GM19395 (cell line): ENCODE measurements around the gene NRF1.

Experiments used
- ATAC-seq: cut with Tn5 transposase; IDR thresholded peaks from one replicate; pipeline ENCODE4 v1.9.1; 2021; ENCODE audit warnings: mild to moderate bottlenecking, moderate library complexity; ENCODE audit not compliant: unreplicated experiment

The NRF1 gene

GRCh38 chr7:129676017-129676897 is 64.7 kb downstream of the NRF1 start:
- ATAC-seq, result no peak

DNA sequence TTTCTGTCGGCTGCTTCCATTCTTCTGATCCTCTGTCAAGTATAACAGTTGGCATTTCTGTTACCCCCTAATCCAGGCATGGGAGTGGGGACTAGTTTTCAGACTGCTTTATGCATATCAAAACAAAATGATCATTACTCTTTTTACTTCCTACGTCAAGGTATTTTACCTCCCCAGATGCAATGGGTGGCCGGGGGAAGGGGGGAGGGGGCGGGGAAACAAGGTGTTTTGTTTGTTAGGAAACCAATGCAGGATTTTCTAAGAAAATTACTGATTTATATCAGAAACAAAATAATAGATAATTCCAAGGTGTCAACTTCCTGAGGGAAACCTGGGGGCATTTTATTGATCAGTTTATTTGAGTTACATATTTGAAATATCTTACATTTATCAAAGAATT is 66.3 kb downstream of the NRF1 start:
- ATAC-seq, result no peak

GRCh38 chr7:129678606-129679005 is 67.1 kb downstream of the NRF1 start:
- ATAC-seq, result no peak

GRCh38 chr7:129680400-129680799 is 68.9 kb downstream of the NRF1 start:
- ATAC-seq, result no peak

- no peak for ATAC-seq
These were observed 73.3 kb downstream of the NRF1 start for GRCh38 chr7:129684777-129685176.

DNA sequence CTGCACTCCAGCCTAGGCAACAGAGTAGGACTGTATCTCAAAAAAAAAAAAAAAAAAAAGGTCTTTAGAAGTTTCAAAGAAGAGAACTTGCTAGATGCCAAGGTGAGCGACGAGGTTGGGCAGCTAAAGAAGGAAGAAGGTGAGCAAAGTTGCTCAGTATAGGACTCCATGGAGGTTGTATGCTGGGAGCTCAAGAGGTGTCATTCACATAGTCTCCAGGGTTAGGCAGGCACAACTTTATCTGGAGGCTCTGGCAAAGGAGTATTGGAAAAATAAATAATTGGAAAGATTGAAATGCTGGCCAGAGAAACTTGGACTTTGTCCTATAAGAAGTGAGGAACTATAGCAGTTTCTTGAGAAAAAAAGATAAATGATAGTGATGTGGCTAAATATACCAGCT is 74.5 kb downstream of the NRF1 start:
- ATAC-seq, result no peak

- ATAC-seq, result no peak
These were observed 77.1 kb downstream of the NRF1 start for GRCh38 chr7:129688503-129689222.

DNA sequence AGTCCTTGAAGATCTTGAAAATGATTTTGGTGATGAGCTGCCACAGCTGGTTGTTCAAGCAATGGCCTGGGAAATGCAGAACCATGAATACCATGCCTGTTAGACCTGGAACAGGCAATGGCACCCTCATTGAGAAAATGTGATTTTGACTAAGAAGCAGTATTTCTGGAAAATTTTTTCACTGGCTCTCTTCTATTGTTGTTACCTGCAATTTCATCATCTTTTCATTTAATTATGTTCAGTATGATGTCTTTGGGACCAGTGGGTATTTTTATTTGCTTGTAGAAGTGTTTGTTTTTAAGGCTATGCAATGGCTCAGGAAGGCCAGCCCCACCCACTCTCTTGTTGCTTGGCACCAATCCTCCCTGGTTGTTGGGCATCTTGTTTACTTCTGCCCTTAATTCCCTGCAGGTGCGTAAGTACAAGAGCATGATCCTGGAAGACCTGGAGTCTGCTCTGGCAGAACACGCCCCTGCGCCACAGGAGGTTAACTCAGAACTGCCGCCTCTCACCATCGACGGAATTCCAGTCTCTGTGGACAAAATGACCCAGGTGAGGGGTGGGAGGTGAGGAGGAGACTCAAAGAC is 78.6 kb downstream of the NRF1 start:
- no peak for ATAC-seq

DNA sequence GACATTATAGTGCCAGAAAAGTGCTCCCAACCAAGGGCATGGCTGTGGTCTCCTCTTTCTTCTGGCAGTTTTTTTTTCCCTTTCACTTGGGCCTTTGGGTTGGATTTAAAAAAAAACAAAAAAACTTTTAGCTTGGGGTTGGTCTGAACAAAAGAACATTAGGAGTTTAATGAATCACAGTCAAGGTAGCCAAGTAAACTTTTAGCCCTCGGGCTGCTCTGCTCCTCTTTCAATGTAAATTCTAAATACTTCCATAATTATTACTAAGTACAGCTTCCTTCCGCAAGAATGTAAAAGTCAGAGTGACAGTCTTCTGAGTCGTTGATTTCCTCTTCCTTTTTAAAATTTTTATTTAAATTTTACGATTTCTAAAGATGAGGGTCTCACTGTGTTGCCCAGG is 79.2 kb downstream of the NRF1 start:
- ATAC-seq, result no peak

DNA sequence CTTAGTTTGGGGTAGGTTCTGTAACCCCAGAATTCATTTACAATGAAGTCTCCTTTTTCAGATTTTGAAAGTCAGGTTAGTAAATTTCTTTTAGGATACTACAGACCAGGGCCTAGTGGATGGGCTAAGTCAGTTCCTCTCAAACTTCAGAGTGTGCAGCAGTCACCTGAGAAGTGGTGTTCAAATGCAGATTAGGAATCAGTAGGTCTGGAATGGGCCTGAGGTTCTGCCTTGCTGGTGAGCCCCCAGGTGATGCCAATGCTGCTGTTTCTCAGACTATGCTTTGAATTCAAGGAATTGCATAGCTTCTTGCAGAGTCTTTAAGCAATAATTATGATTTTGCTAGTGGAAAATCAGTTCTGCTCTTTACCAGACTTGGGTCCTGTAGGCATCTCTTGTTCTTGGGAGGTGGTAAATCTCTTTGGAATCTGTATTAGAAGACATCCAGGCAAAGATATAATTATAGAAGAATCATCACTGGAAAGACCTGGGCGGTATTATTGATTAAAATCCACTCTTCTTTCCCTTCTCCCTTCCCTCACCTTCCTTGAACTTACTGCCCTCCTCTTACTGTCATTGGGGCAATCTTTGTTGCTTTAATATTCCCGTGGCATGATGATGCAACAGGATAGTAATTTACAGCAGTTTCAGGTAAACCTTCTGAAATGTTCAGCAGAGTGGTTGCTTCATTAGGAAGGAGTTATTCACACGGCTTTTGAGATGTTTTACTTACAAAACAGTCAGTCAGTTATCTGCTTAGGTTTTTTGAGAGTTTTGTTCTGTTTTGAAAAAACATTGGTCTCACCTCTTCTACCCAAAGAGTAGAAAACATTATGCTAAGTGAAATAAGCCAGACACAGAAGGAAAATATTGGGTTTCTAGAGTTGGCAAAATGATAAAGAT is 87.2 kb downstream of the NRF1 start:
- ATAC-seq, result no peak

GRCh38 chr7:129702316-129702715 is 90.8 kb downstream of the NRF1 start:
- ATAC-seq, result no peak

- ATAC-seq, result no peak
These were observed 91.3 kb downstream of the NRF1 start for GRCh38 chr7:129702761-129703338.

GRCh38 chr7:129703751-129704150 is 92.2 kb downstream of the NRF1 start:
- no peak for ATAC-seq

- no peak for ATAC-seq
These were observed 96.5 kb downstream of the NRF1 start for GRCh38 chr7:129707910-129708499.

DNA sequence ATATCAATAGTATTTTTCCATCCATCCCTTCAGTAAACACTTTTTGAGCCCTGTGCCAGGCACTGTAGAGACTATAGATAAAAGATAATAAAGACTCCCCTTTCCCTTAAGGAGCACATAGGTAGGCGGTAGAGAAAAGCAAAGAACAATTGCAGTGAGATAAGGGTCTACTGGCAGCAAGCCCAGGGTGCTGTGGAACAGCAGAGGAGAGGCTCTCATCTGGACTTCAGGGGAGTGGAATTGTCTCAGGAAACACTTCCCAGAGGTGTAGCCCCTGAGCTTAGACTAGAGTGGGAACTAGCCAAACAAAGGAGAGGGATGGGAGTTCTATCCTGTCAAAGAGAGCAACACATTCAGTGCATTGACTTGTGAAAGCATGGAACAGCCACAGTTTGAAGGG is 102.0 kb downstream of the NRF1 start:
- ATAC-seq, result no peak

- no peak for ATAC-seq
These were observed 103.1 kb downstream of the NRF1 start for GRCh38 chr7:129714514-129715063.

DNA sequence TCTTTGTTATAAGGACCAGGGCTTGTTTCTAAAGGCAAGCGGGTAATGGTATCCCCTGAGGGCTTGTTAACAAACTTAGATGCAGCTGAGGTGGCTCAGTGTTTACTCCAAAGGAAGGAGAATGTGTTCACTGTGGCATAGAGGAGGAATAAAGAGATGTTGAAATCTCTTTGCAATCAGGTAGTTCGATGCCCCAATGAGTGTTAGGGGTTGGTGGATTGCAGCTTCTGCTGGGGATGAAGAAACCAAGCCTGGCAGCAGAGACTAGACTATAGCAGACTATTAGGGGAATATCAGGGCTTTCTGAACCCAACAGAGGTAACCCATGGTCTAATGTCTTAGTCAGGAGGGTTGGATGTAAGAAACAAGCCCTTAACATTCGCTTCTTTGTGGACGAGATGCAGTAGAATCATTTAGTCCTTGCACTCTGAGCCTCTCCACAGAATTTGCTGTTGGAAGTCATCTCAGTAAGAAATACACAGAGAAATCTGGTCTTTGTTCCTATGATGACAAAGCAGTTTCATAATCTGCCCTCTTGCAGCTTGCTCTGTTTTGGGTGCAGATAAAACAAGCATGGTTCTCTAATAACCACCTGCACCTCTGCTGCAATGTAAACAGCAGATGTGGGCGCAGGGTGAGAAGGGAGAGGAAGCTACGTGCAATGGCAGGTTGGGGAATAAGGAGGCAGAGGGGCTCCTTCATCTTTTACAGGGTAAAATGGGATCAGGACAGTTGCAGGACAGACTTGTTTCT is 108.6 kb downstream of the NRF1 start:
- ATAC-seq, result no peak

DNA sequence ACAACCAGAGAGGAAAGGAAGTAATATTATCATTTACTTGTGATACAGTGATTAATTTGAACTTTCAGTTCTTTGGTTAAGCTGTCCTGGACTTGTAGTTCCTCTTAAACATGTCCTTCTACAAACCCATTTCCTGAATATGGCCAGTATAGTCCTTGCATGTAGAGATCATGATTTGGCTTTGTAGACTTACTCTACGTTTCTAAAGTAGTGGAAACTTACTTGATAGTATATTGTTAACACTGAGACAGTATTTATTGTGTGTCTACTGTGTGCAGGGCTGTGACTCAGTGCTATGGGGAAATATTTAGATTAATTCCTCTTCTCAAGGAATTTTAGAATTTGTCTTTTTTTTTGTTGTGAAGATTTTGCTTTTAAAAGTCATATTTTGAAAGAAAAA is 109.5 kb downstream of the NRF1 start:
- no peak for ATAC-seq

DNA sequence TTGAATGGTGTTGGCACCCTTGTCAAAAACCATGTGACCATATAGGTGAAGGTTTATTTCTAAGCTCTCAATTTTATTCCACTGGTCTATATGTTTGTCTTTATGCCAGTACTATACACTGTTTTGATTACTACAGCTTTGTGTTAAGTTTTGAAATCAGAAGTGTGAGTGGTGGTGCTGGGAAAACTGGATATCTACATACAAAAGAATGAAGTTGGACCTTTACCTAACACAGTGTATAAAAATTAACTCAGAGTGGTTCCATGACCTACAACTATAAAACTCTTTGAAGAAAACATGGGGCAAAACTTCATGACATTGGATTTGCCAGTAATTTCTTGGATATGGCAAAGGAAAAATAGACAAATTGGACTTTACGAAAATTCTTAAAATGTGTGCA is 112.2 kb downstream of the NRF1 start:
- no peak for ATAC-seq
